GOT3 (cell line): ENCODE data around the gene ARHGAP15.

Source experiments
- DNase-seq: peaks from one replicate; lab custom pipeline; 2025; ENCODE audit warnings: mixed read lengths; lab: John Stamatoyannopoulos, UW

Gene ARHGAP15

GRCh38 chr2:143144813-143145455, 15.7 kb downstream of the ARHGAP15 start:
- DNase-seq: no peak

GRCh38 chr2:143146366-143146765, 17.1 kb downstream of the ARHGAP15 start:
- DNase-seq: no peak

GRCh38 chr2:143146815-143147530, 17.8 kb downstream of the ARHGAP15 start:
- no peak for DNase-seq

- no peak for DNase-seq
Measured at GRCh38 chr2:143148011-143148410, 18.8 kb downstream of the ARHGAP15 start.

GRCh38 chr2:143148757-143149156, 19.5 kb downstream of the ARHGAP15 start:
- no peak for DNase-seq

- DNase-seq: no peak
Measured at GRCh38 chr2:143150287-143150686, 21.1 kb downstream of the ARHGAP15 start.

GRCh38 chr2:143151111-143151752, 22.0 kb downstream of the ARHGAP15 start:
- DNase-seq: no peak

- DNase-seq: no peak
Measured at GRCh38 chr2:143152219-143152618, 23.0 kb downstream of the ARHGAP15 start.

- no peak for DNase-seq
Measured at GRCh38 chr2:143152637-143153036, 23.4 kb downstream of the ARHGAP15 start.

GRCh38 chr2:143155661-143156060, 26.4 kb downstream of the ARHGAP15 start:
- DNase-seq: no peak

GRCh38 chr2:143157001-143157400, 27.8 kb downstream of the ARHGAP15 start:
- no peak for DNase-seq

GRCh38 chr2:143157418-143157817, 28.2 kb downstream of the ARHGAP15 start:
- DNase-seq: no peak

GRCh38 chr2:143158098-143158497, 28.9 kb downstream of the ARHGAP15 start:
- DNase-seq: no peak

GRCh38 chr2:143158551-143159485, 29.6 kb downstream of the ARHGAP15 start:
- DNase-seq: no peak

GRCh38 chr2:143159486-143159840, 30.2 kb downstream of the ARHGAP15 start:
- no peak for DNase-seq

GRCh38 chr2:143160732-143161707, 31.8 kb downstream of the ARHGAP15 start:
- DNase-seq: no peak

- no peak for DNase-seq
Measured at GRCh38 chr2:143162123-143162837, 33.1 kb downstream of the ARHGAP15 start.

GRCh38 chr2:143162997-143163396, 33.8 kb downstream of the ARHGAP15 start:
- no peak for DNase-seq

GRCh38 chr2:143163499-143163898, 34.3 kb downstream of the ARHGAP15 start:
- DNase-seq: no peak

GRCh38 chr2:143165291-143165690, 36.1 kb downstream of the ARHGAP15 start:
- DNase-seq: no peak
